WERI-Rb-1 (cell line): ENCODE results near the gene WDR64.

ENCODE experiments used
- DNase-seq: peaks from one replicate; pipeline ENCODE4 v3.0.0-alpha.2; 2020
- H3K27ac ChIP-seq: fragments of 250-450 bp; sonication (Bioruptor Pico); 2 replicates; pipeline ENCODE4 v1.5.1; 2020; ENCODE audit warnings: mild to moderate bottlenecking, moderate library complexity
- H3K27me3 ChIP-seq: fragments of 250-450 bp; sonication (Bioruptor Pico); 2 replicates; pipeline ENCODE4 v1.5.1; 2021; ENCODE audit warnings: mild to moderate bottlenecking, low read depth, moderate library complexity; ENCODE audit not compliant: insufficient read depth, severe bottlenecking
- H3K36me3 ChIP-seq: fragments of 250-450 bp; sonication (Bioruptor Pico); 2 replicates; pipeline ENCODE4 v1.5.1; 2020; ENCODE audit warnings: mild to moderate bottlenecking, moderate library complexity
- H3K4me3 ChIP-seq: 2 replicates; pipeline ENCODE4 v1.5.1; 2011; ENCODE audit warnings: low read depth, mild to moderate bottlenecking, control low read depth, low read length
- H3K9me3 ChIP-seq: fragments of 250-450 bp; sonication (Bioruptor Pico); 2 replicates; pipeline ENCODE4 v1.5.1; 2021; ENCODE audit warnings: mild to moderate bottlenecking, moderate library complexity; ENCODE audit not compliant: severe bottlenecking
- CTCF ChIP-seq: IDR thresholded peaks from 2 replicates; pipeline ENCODE4 v1.5.1; 2011; ENCODE audit warnings: low read depth, mild to moderate bottlenecking, control low read depth, inconsistent platforms, low read length

Gene WDR64

GRCh38 chr1:241666419-241666818 is 14.3 kb downstream of the WDR64 start:
- Histone ChIP-seq H3K27ac (no peak overlapping the region), H3K27me3 (peaks cover 46% of the 10 kb centered on the region), H3K9me3 (no peaks in the 10 kb centered on the region), H3K36me3 (no peaks in the 10 kb centered on the region), H3K4me3 (no peak overlapping the region)
- DNase-seq: no peak
- TF ChIP-seq CTCF: no peak

- no peak for TF ChIP-seq CTCF
- Histone ChIP-seq H3K9me3 (no peaks in the 10 kb centered on the region), H3K4me3 (no peak overlapping the region), H3K36me3 (no peaks in the 10 kb centered on the region), H3K27me3 (peaks cover 82% of the 10 kb centered on the region), H3K27ac (no peak overlapping the region)
- DNase-seq: no peak
Measured at GRCh38 chr1:241672301-241672700, 20.2 kb downstream of the WDR64 start.

GRCh38 chr1:241674805-241675384 is 22.8 kb downstream of the WDR64 start:
- Histone ChIP-seq H3K27me3 (peaks cover 78% of the 10 kb centered on the region), H3K4me3 (no peak overlapping the region), H3K9me3 (no peaks in the 10 kb centered on the region), H3K27ac (no peak overlapping the region), H3K36me3 (no peaks in the 10 kb centered on the region)
- DNase-seq: no peak
- TF ChIP-seq CTCF: no peak

GRCh38 chr1:241675983-241676382 is 23.9 kb downstream of the WDR64 start:
- Histone ChIP-seq H3K4me3 (no peak overlapping the region), H3K36me3 (no peaks in the 10 kb centered on the region), H3K27me3 (peaks cover 72% of the 10 kb centered on the region), H3K9me3 (no peaks in the 10 kb centered on the region), H3K27ac (no peak overlapping the region)
- DNase-seq: no peak
- TF ChIP-seq CTCF: no peak

GRCh38 chr1:241677201-241677600 is 25.1 kb downstream of the WDR64 start:
- no peak for DNase-seq
- TF ChIP-seq CTCF: no peak
- Histone ChIP-seq H3K36me3 (no peaks in the 10 kb centered on the region), H3K9me3 (peaks cover 4% of the 10 kb centered on the region), H3K27me3 (peaks cover 60% of the 10 kb centered on the region), H3K4me3 (no peak overlapping the region), H3K27ac (no peak overlapping the region)

- Histone ChIP-seq H3K27ac (no peak overlapping the region), H3K27me3 (peaks cover 47% of the 10 kb centered on the region), H3K36me3 (no peaks in the 10 kb centered on the region), H3K9me3 (peaks cover 4% of the 10 kb centered on the region), H3K4me3 (no peak overlapping the region)
- DNase-seq: no peak
- no peak for TF ChIP-seq CTCF
Measured at GRCh38 chr1:241678536-241678935, 26.5 kb downstream of the WDR64 start.
